ENCODE data around the gene CLTCL1. TPM values are rescaled to one million over a fixed set of nuclear protein-coding genes. Genes with fewer than 3 reads are reported as not detected.

Gene CLTCL1
- total and polyA plus RNA-seq, 9 of the 15 experiments (the other 6 are each of a cell fraction or from before 2014, with no cell fraction given): 1.1 to 11.7 (median 5.0) TPM

GRCh38 chr22:19290400-19291217 lies 910 bp downstream of the CLTCL1 start (continued):
- TF ChIP-seq, protein P1, sequence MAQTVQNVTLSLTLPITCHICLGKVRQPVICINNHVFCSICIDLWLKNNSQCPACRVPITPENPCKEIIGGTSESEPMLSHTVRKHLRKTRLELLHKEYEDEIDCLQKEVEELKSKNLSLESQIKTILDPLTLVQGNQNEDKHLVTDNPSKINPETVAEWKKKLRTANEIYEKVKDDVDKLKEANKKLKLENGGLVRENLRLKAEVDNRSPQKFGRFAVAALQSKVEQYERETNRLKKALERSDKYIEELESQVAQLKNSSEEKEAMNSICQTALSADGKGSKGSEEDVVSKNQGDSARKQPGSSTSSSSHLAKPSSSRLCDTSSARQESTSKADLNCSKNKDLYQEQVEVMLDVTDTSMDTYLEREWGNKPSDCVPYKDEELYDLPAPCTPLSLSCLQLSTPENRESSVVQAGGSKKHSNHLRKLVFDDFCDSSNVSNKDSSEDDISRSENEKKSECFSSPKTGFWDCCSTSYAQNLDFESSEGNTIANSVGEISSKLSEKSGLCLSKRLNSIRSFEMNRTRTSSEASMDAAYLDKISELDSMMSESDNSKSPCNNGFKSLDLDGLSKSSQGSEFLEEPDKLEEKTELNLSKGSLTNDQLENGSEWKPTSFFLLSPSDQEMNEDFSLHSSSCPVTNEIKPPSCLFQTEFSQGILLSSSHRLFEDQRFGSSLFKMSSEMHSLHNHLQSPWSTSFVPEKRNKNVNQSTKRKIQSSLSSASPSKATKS (CRISPR knock-in tag; IDR thresholded peaks at IDR 0.05): no peak
- no peak for TF ChIP-seq ZBTB17 (CRISPR knock-in tag; IDR thresholded peaks at IDR 0.05)
- TF ChIP-seq DMBX1 (CRISPR knock-in tag; IDR thresholded peaks at IDR 0.05; ENCODE audit: borderline replicate concordance): no peak
- TF ChIP-seq HLTF (IDR thresholded peaks at IDR 0.05): no peak
- TF ChIP-seq ZNF507 (tag; conservative IDR thresholded peaks at IDR 0.05): no peak
- no peak for TF ChIP-seq MITF (IDR thresholded peaks at IDR 0.05)
- TF ChIP-seq, protein P2, sequence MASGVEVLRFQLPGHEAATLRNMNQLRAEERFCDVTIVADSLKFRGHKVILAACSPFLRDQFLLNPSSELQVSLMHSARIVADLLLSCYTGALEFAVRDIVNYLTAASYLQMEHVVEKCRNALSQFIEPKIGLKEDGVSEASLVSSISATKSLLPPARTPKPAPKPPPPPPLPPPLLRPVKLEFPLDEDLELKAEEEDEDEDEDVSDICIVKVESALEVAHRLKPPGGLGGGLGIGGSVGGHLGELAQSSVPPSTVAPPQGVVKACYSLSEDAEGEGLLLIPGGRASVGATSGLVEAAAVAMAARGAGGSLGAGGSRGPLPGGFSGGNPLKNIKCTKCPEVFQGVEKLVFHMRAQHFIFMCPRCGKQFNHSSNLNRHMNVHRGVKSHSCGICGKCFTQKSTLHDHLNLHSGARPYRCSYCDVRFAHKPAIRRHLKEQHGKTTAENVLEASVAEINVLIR (CRISPR knock-in tag; IDR thresholded peaks at IDR 0.05): no peak
- TF ChIP-seq ZNF124 (CRISPR knock-in tag; IDR thresholded peaks at IDR 0.05): no peak
- no peak for TF ChIP-seq ZNF766 (CRISPR knock-in tag; conservative IDR thresholded peaks at IDR 0.05)
- no peak for TF ChIP-seq POLR3G (IDR thresholded peaks at IDR 0.05; ENCODE audit: extremely low read depth, insufficient read length, insufficient replicate concordance)
- TF ChIP-seq TEAD2 (tag; IDR thresholded peaks at IDR 0.05): no peak
- TF ChIP-seq FOXJ2 (tag; IDR thresholded peaks at IDR 0.05): no peak
- no peak for TF ChIP-seq CGGBP1 (CRISPR knock-in tag; IDR thresholded peaks at IDR 0.05)
- TF ChIP-seq ZNF239 (CRISPR knock-in tag; IDR thresholded peaks at IDR 0.05): no peak
- no peak for TF ChIP-seq TCF7 (IDR thresholded peaks at IDR 0.05; ENCODE audit: borderline replicate concordance)
- no peak for TF ChIP-seq PHB (CRISPR knock-in tag; IDR thresholded peaks at IDR 0.05)
- TF ChIP-seq, protein P3, sequence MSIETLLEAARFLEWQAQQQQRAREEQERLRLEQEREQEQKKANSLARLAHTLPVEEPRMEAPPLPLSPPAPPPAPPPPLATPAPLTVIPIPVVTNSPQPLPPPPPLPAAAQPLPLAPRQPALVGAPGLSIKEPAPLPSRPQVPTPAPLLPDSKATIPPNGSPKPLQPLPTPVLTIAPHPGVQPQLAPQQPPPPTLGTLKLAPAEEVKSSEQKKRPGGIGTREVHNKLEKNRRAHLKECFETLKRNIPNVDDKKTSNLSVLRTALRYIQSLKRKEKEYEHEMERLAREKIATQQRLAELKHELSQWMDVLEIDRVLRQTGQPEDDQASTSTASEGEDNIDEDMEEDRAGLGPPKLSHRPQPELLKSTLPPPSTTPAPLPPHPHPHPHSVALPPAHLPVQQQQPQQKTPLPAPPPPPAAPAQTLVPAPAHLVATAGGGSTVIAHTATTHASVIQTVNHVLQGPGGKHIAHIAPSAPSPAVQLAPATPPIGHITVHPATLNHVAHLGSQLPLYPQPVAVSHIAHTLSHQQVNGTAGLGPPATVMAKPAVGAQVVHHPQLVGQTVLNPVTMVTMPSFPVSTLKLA (conservative IDR thresholded peaks at IDR 0.05): peak in 1 of 2 experiments; percentile 42; a peak in 2 of 4 replicates
- no peak for TF ChIP-seq ZNF280B (CRISPR knock-in tag; IDR thresholded peaks at IDR 0.05)
- no peak for TF ChIP-seq RB1 (IDR thresholded peaks at IDR 0.05; ENCODE audit: low read depth)
- TF ChIP-seq MXD1 (CRISPR knock-in tag; IDR thresholded peaks at IDR 0.05; ENCODE audit: borderline replicate concordance, poor library complexity, severe bottlenecking): no peak
